H1 (cell line): ENCODE data around the gene YWHAB. TPM values are rescaled to one million over a fixed set of nuclear protein-coding genes. Genes with fewer than 3 reads are reported as not detected.

Source experiments
- CTCF ChIA-PET: fragments of 300-600 bp; sonication (Branson Sonifier 250); formaldehyde crosslinking; loops from one replicate; lab custom pipeline; 2021; ENCODE audit not compliant: partially characterized antibody; lab: Charles Lee
- POLR2A ChIA-PET: fragments of 300-600 bp; sonication (Branson Sonifier 250); formaldehyde crosslinking; loops from one replicate; lab custom pipeline; 2021; ENCODE audit warnings: inconsistent platforms; ENCODE audit not compliant: partially characterized antibody; lab: Charles Lee
- DNase-seq, 2 experiments: peaks; one replicate each; pipeline versions ENCODE4 v3.0.0 to v3.0.0-alpha.2; 2010 to 2022; ENCODE audit warnings: low spot score in 2 of 2, low read depth in 1 of 2, mixed read lengths in 1 of 2
- FAIRE-seq: peaks from 2 replicates; lab custom pipeline; 2011; peaks lifted over from hg19 to GRCh38; lab: Jason Lieb, UNC
- H2AFZ ChIP-seq: 2 replicates; pipeline ENCODE4 v1.8.1; 2012; ENCODE audit warnings: low read length, inconsistent platforms
- H2AK5ac ChIP-seq: 2 replicates; pipeline ENCODE4 v1.6.1; 2013; ENCODE audit warnings: low read depth, low read length
- H2BK120ac ChIP-seq: replicated peaks from 2 replicates; pipeline ENCODE3; 2013; ENCODE audit warnings: low read depth, low read length, inconsistent platforms
- H2BK12ac ChIP-seq: 2 replicates; pipeline ENCODE4 v1.6.1; 2013; ENCODE audit warnings: low read depth, low read length
- H2BK15ac ChIP-seq: 2 replicates; pipeline ENCODE4 v1.6.1; 2013; ENCODE audit warnings: low read length
- H2BK20ac ChIP-seq: 2 replicates; pipeline ENCODE4 v1.6.1; 2013; ENCODE audit warnings: low read length
- H2BK5ac ChIP-seq: 2 replicates; pipeline ENCODE4 v1.6.1; 2013; ENCODE audit warnings: low read depth, low read length
- H3K14ac ChIP-seq: 2 replicates; pipeline ENCODE4 v1.6.1; 2013; ENCODE audit warnings: inconsistent platforms; ENCODE audit not compliant: insufficient read length
- H3K18ac ChIP-seq: 2 replicates; pipeline ENCODE4 v1.6.1; 2013; ENCODE audit warnings: low read length; ENCODE audit errors: extremely low read depth
- H3K23ac ChIP-seq: 2 replicates; pipeline ENCODE4 v1.6.1; 2013; ENCODE audit warnings: inconsistent platforms; ENCODE audit not compliant: insufficient read length
- H3K23me2 ChIP-seq: 2 replicates; pipeline ENCODE4 v1.6.1; 2013; ENCODE audit warnings: low read depth, low read length
- H3K27ac ChIP-seq: 2 replicates; pipeline ENCODE4 v1.6.1; 2011; ENCODE audit warnings: low read depth, low read length, inconsistent platforms
- H3K27me3 ChIP-seq, 4 experiments: replicated peaks in 1 of 4; 1 replicate in 1 of 4; 2 replicates in 3 of 4; pipeline versions ENCODE4 v1.6.1 to v1.8.1; 2011 to 2013; ENCODE audit warnings: low read length in 3 of 4, mild to moderate bottlenecking in 3 of 4, inconsistent platforms in 2 of 4, mixed read lengths in 2 of 4, moderate library complexity in 1 of 4; ENCODE audit not compliant: control insufficient read depth in 3 of 4, insufficient read depth in 3 of 4; ENCODE audit errors: extremely low read depth in 1 of 4
- H3K36me3 ChIP-seq, 4 experiments: 2 replicates each; pipeline versions ENCODE4 v1.6.1 to v1.8.1; 2011 to 2013; ENCODE audit warnings: mild to moderate bottlenecking in 4 of 4, low read length in 3 of 4, moderate library complexity in 2 of 4, control low read depth in 1 of 4, inconsistent platforms in 1 of 4; ENCODE audit not compliant: insufficient read depth in 4 of 4, control insufficient read depth in 2 of 4
- H3K4ac ChIP-seq: replicated peaks from 2 replicates; pipeline ENCODE3; 2013; ENCODE audit warnings: low read length, low read depth, mixed read lengths, inconsistent platforms; ENCODE audit not compliant: insufficient read length
- H3K4me1 ChIP-seq, 4 experiments: replicated peaks in 1 of 4; 1 replicate in 1 of 4; 2 replicates in 3 of 4; pipeline versions ENCODE4 v1.6.1 to v1.8.1; 2011 to 2013; ENCODE audit warnings: low read length in 3 of 4, inconsistent platforms in 2 of 4, mixed read lengths in 1 of 4; ENCODE audit not compliant: insufficient read depth in 4 of 4, control insufficient read depth in 3 of 4
- H3K4me2 ChIP-seq, 2 experiments: 2 replicates each; pipeline versions ENCODE4 v1.6.1 to v1.8.1; 2011 to 2013; ENCODE audit warnings: low read depth in 2 of 2, low read length in 2 of 2, control low read depth in 1 of 2, inconsistent platforms in 1 of 2, mild to moderate bottlenecking in 1 of 2; ENCODE audit not compliant: insufficient read depth in 1 of 2
- H3K4me3 ChIP-seq, 4 experiments: fragments of 200-600, 300-600 bp in 1 of 4; sonication (generic), shearing (Covaris generic), sonication (Bioruptor Twin) in 1 of 4; 2 replicates each; pipeline versions ENCODE4 v1.5.1 to v1.8.1; 2011 to 2016; ENCODE audit warnings: low read length in 4 of 4, low read depth in 3 of 4, control low read depth in 2 of 4, inconsistent platforms in 2 of 4, mild to moderate bottlenecking in 2 of 4, mixed read lengths in 1 of 4, moderate library complexity in 1 of 4; ENCODE audit not compliant: insufficient read depth in 2 of 4; ENCODE audit errors: extremely low read depth in 1 of 4
- H3K56ac ChIP-seq: replicated peaks from 2 replicates; pipeline ENCODE3; 2013; ENCODE audit warnings: low read depth, mild to moderate bottlenecking, mixed read lengths, low read length, inconsistent platforms; ENCODE audit not compliant: insufficient read length
- H3K79me1 ChIP-seq: 2 replicates; pipeline ENCODE4 v1.6.1; 2013; ENCODE audit warnings: low read depth, low read length, control low read depth
- H3K79me2 ChIP-seq, 2 experiments: 2 replicates each; pipeline versions ENCODE4 v1.6.1 to v1.8.1; 2012 to 2013; ENCODE audit warnings: low read length in 2 of 2, mild to moderate bottlenecking in 2 of 2, inconsistent platforms in 1 of 2; ENCODE audit not compliant: insufficient read depth in 2 of 2, control insufficient read depth in 1 of 2
- H3K9ac ChIP-seq, 4 experiments: replicated peaks in 1 of 4; 1 replicate in 1 of 4; 2 replicates in 3 of 4; pipeline versions ENCODE4 v1.6.1 to v1.8.1; 2011 to 2013; ENCODE audit warnings: low read depth in 3 of 4, low read length in 3 of 4, control low read depth in 2 of 4, mild to moderate bottlenecking in 2 of 4, moderate library complexity in 2 of 4, inconsistent platforms in 1 of 4; ENCODE audit errors: extremely low read depth in 1 of 4
- H3K9me3 ChIP-seq, 2 experiments: 2 replicates each; pipeline versions ENCODE4 v1.6.1 to v1.8.1; 2012 to 2013; ENCODE audit warnings: mild to moderate bottlenecking in 2 of 2, moderate library complexity in 2 of 2, control low read depth in 1 of 2, inconsistent platforms in 1 of 2, low read depth in 1 of 2, low read length in 1 of 2, mixed read lengths in 1 of 2; ENCODE audit not compliant: insufficient read depth in 2 of 2
- H4K20me1 ChIP-seq, 2 experiments: replicated peaks in 1 of 2; 2 replicates each; pipeline versions ENCODE3 to v1.8.1; 2011 to 2013; ENCODE audit warnings: inconsistent platforms in 2 of 2, low read length in 2 of 2, mild to moderate bottlenecking in 1 of 2; ENCODE audit not compliant: insufficient read depth in 2 of 2, control insufficient read depth in 1 of 2
- H4K5ac ChIP-seq: 2 replicates; pipeline ENCODE4 v1.6.1; 2013; ENCODE audit warnings: low read length, low read depth, mixed read lengths, inconsistent platforms; ENCODE audit not compliant: insufficient read length
- H4K8ac ChIP-seq: 2 replicates; pipeline ENCODE4 v1.8.0; 2013; ENCODE audit warnings: mild to moderate bottlenecking, moderate library complexity, low read length, inconsistent platforms; ENCODE audit not compliant: insufficient read depth; ENCODE audit errors: extremely low read depth
- H4K91ac ChIP-seq: replicated peaks from 2 replicates; pipeline ENCODE3; 2013; ENCODE audit warnings: low read length, mixed read lengths, inconsistent platforms; ENCODE audit not compliant: insufficient read length
- CTBP2 ChIP-seq: IDR thresholded peaks from 2 replicates; pipeline ENCODE4 v1.7.0; 2011; ENCODE audit warnings: borderline replicate concordance, mild to moderate bottlenecking, moderate library complexity, mixed read lengths, low read length; ENCODE audit not compliant: insufficient read depth, insufficient read length
- KDM5A ChIP-seq: fragments of 200-600 bp; IDR thresholded peaks from 2 replicates; pipeline ENCODE4 v1.7.1; 2012; ENCODE audit warnings: mild to moderate bottlenecking, low read length, inconsistent platforms, mixed read lengths
- POLR2A ChIP-seq, 2 experiments: IDR thresholded peaks; 1 replicate in 1 of 2; 2 replicates in 1 of 2; pipeline ENCODE4 v1.6.1; 2011; ENCODE audit warnings: low read depth in 2 of 2, low read length in 2 of 2, mild to moderate bottlenecking in 2 of 2; ENCODE audit errors: control extremely low read depth in 1 of 2
- TCF12 ChIP-seq: IDR thresholded peaks from 2 replicates; pipeline ENCODE4 v1.6.1; 2011; ENCODE audit warnings: low read depth, mild to moderate bottlenecking, low read length
- WGBS, 2 experiments: shearing (Covaris generic) in 1 of 2; methylation state at CpG; one replicate each; pipeline versions ENCODE4 v1.1.6 to v1.1.7; 2013 to 2015; ENCODE audit warnings: low lambda C conversion rate in 2 of 2, mixed read lengths in 2 of 2, inconsistent platforms in 1 of 2, low coverage in 1 of 2, missing lambda C conversion rate in 1 of 2; ENCODE audit not compliant: insufficient replicate concordance in 2 of 2, insufficient coverage in 1 of 2, insufficient read length in 1 of 2; ENCODE audit errors: extremely low coverage in 1 of 2, missing lambda C conversion rate in 1 of 2; 5-methylcytosine and 5-hydroxymethylcytosine counted together
- polyA plus RNA-seq, 7 experiments: library from polyadenylated mRNA; depleted of rRNA in 3 of 7; stranded (reverse) in 5 of 7; unstranded in 2 of 7; fragments of >200 nt in 5 of 7; fragments of 200-250 nt in 2 of 7; gene quantifications; 1 replicate in 5 of 7; 2 replicates in 1 of 7; 4 replicates in 1 of 7; pipeline versions ENCODE4 v1.2.1 to v1.2.3, GENCODE V29; 2011 to 2013; ENCODE audit warnings: missing spikeins in 2 of 7, mixed read lengths in 2 of 7
- total RNA-seq: library from RNA; stranded (reverse); fragmentation: NEBNext Ultra II Directional; extraction: Animal tissue kit (Norgen Biotek cat#: 25700); gene quantifications from 2 replicates; pipeline ENCODE4 v1.2.1, GENCODE V29; 2021

YWHAB gene
- total and polyA plus RNA-seq, 2 of the 8 experiments (the other 6 are each of a cell fraction or from before 2014, with no cell fraction given) = 72.9 to 256 TPM

GRCh38 chr20:44910690-44911262, 25.3 kb downstream of the YWHAB start:
- Histone ChIP-seq H3K23me2 (peaks cover 2% of the 10 kb centered on the region; the same call in 1 of the 2 replicates), H4K5ac (peak overlapping the region; percentile 24), H2AFZ (no peak overlapping the region), H4K91ac (peak overlapping the region; percentile 63), H3K4me1 (peaks cover 0 to 6% (median 1%) of the 10 kb centered on the region in 4 experiments; a peak in 5 of 7 replicates), H2AK5ac (peak overlapping the region; percentile 20; the same call in 1 of the 2 replicates), H3K4me3 (peak overlapping the region; percentile 65 to 89 (median 82))
- TF ChIP-seq TCF12 (no peak), CTBP2 (no peak), KDM5A (no peak), POLR2A (IDR thresholded peaks at IDR 0.05; ENCODE audit: control extremely low read depth in 1 of 2, low read depth in 2 of 2, low read length in 2 of 2) (no peak)
- TF ChIP-seq, all 59 proteins: peak for 0
- Histone ChIP-seq H3K14ac (no peak overlapping the region), H2BK20ac (no peak overlapping the region), H4K8ac (no peak overlapping the region), H3K79me1 (peaks cover 4% of the 10 kb centered on the region), H2BK120ac (no peak overlapping the region), H3K27me3 (no peaks in the 10 kb centered on the region), H3K4ac (no peak overlapping the region), H2BK12ac (peak overlapping the region; percentile 68; the same call in 1 of the 2 replicates), H2BK5ac (no peak overlapping the region), H4K20me1 (peaks cover 9 to 13% of the 10 kb centered on the region in 2 experiments), H3K36me3 (peaks cover 17 to 46% (median 30%) of the 10 kb centered on the region in 4 experiments), H3K79me2 (peaks cover 0 to 18% of the 10 kb centered on the region in 2 experiments; a peak in 1 of 4 replicates), H3K27ac (no peak overlapping the region; the same call in 1 of the 2 replicates), H3K18ac (peak overlapping the region; percentile 85), H3K9me3 (no peaks in the 10 kb centered on the region), H2BK15ac (0 out of 2 replicates have a peak overlapping the region, but pooled peaks have one; percentile 82), H3K9ac (peak overlapping the region; percentile 26 to 51 (median 35); a peak in 4 of 7 replicates), H3K56ac (no peak overlapping the region), H3K4me2 (peak overlapping the region; percentile 88 to 95), H3K23ac (no peak overlapping the region)
- POLR2A ChIA-PET = interaction anchor here (0.6 to 5.3 kb wide), 15 partner anchors 10 to 156 kb away, joined by 3 to 38 read pairs (median 5); partner anchors contain the start of gene YWHAB
- CTCF ChIA-PET = interaction anchor here (0.6 to 1.7 kb wide), 10 partner anchors 10 to 363 kb away, joined by 3 to 7 read pairs (median 3); partner anchors contain the start of gene TOMM34
- FAIRE-seq = no peak
- WGBS, 2 experiments = 45% methylated on average over 17 of the region's 17 CpGs; no CpG with 5 or more reads in 1 of the 2 experiments
- DNase-seq = peak in 1 of 2 experiments; percentile 63
